Neural cell (in vitro differentiated cells): Measurements from ENCODE around the gene WDR82. TPM values are rescaled to one million over a fixed set of nuclear protein-coding genes. Genes with fewer than 3 reads are reported as not detected.
A peak's percentile ranks its signal among the peaks of the same experiment; 100 is the strongest.

ENCODE experiments used
- H2AFZ ChIP-seq: fragments of 200-600, 300-800 bp; sonication (generic), shearing (Covaris generic); 2 replicates; pipeline ENCODE4 v1.6.0; 2014; ENCODE audit warnings: low read depth, mild to moderate bottlenecking, antibody characterized with exemption, low read length, moderate library complexity
- H3F3A ChIP-seq: fragments of 200-600 bp; shearing (Covaris generic); 2 replicates; pipeline ENCODE4 v1.6.1; 2016; ENCODE audit warnings: mild to moderate bottlenecking, moderate library complexity, mixed read lengths, antibody characterized with exemption, low read length; ENCODE audit not compliant: insufficient read depth, poor library complexity, severe bottlenecking
- H3K27ac ChIP-seq: fragments of 200-600, 300-800 bp; sonication (generic), shearing (Covaris generic); 2 replicates; pipeline ENCODE4 v1.5.1; 2014; ENCODE audit warnings: mild to moderate bottlenecking, low read length, moderate library complexity
- H3K27me3 ChIP-seq: fragments of 300-800, 200-600 bp; sonication (generic), shearing (Covaris generic); 2 replicates; pipeline ENCODE4 v1.6.0; 2014; ENCODE audit warnings: mild to moderate bottlenecking, low read depth, low read length, moderate library complexity; ENCODE audit not compliant: insufficient read depth
- H3K36me3 ChIP-seq: fragments of 300-800, 200-600 bp; sonication (generic), shearing (Covaris generic); 2 replicates; pipeline ENCODE4 v1.5.1; 2014; ENCODE audit warnings: mild to moderate bottlenecking, antibody characterized with exemption, low read length, moderate library complexity; ENCODE audit not compliant: insufficient read depth
- H3K4me2 ChIP-seq: fragments of 300-800, 200-600 bp; sonication (generic), shearing (Covaris generic); 2 replicates; pipeline ENCODE4 v1.6.0; 2014; ENCODE audit warnings: mild to moderate bottlenecking, low read length
- H3K4me3 ChIP-seq: fragments of 300-800, 200-600 bp; sonication (generic), shearing (Covaris generic); 2 replicates; pipeline ENCODE4 v1.5.1; 2014; ENCODE audit warnings: mild to moderate bottlenecking, low read length, moderate library complexity
- H3K79me2 ChIP-seq: fragments of 200-600 bp; shearing (Covaris generic); replicated peaks from 2 replicates; pipeline ENCODE4 v1.6.0; 2014; ENCODE audit warnings: mild to moderate bottlenecking, low read length, moderate library complexity; ENCODE audit not compliant: insufficient read depth
- H3K9ac ChIP-seq: fragments of 300-800, 200-600 bp; sonication (generic), shearing (Covaris generic); 2 replicates; pipeline ENCODE4 v1.6.1; 2016; ENCODE audit warnings: mild to moderate bottlenecking, low read length, mixed read lengths
- H3K9me2 ChIP-seq: fragments of 200-600 bp; shearing (Covaris generic); 2 replicates; pipeline ENCODE4 v1.6.1; 2016; ENCODE audit warnings: mild to moderate bottlenecking, low read length, mixed read lengths; ENCODE audit not compliant: insufficient read depth
- H3K9me3 ChIP-seq: fragments of 200-600, 300-800 bp; sonication (generic), shearing (Covaris generic); 2 replicates; pipeline ENCODE4 v1.6.1; 2016; ENCODE audit warnings: mild to moderate bottlenecking, mixed run types, low read length, moderate library complexity, mixed read lengths
- H4K20me1 ChIP-seq: fragments of 200-600 bp; shearing (Covaris generic); 2 replicates; pipeline ENCODE4 v1.6.1; 2016; ENCODE audit warnings: mild to moderate bottlenecking, mixed run types; ENCODE audit not compliant: insufficient read depth
- EP300 ChIP-seq: fragments of 450-650 bp; conservative IDR thresholded peaks from 2 replicates; pipeline ENCODE4 v1.6.1; 2014; ENCODE audit warnings: antibody characterized with exemption, mild to moderate bottlenecking, moderate library complexity; ENCODE audit not compliant: poor library complexity, severe bottlenecking
- EZH2 ChIP-seq: fragments of 200-600, 300-800 bp; shearing (Covaris generic), sonication (generic); IDR thresholded peaks from 2 replicates; pipeline ENCODE4 v1.6.1; 2014; ENCODE audit warnings: antibody characterized with exemption, low read length, borderline replicate concordance, mild to moderate bottlenecking; ENCODE audit not compliant: insufficient read depth, poor library complexity, severe bottlenecking
- MXI1 ChIP-seq: fragments of 450-650 bp; conservative IDR thresholded peaks from 2 replicates; pipeline ENCODE4 v1.6.1; 2014; ENCODE audit warnings: antibody characterized with exemption, mild to moderate bottlenecking; ENCODE audit not compliant: poor library complexity, severe bottlenecking
- POLR2AphosphoS5 ChIP-seq: IDR thresholded peaks from 2 replicates; pipeline ENCODE4 v1.6.1; 2012
- RAD21 ChIP-seq: fragments of 450-650 bp; conservative IDR thresholded peaks from 2 replicates; pipeline ENCODE4 v1.6.1; 2014; ENCODE audit warnings: antibody characterized with exemption, mild to moderate bottlenecking, moderate library complexity
- SMC3 ChIP-seq: fragments of 450-650 bp; conservative IDR thresholded peaks from 2 replicates; pipeline ENCODE4 v1.6.1; 2014; ENCODE audit warnings: antibody characterized with exemption, mild to moderate bottlenecking, moderate library complexity; ENCODE audit not compliant: poor library complexity
- TAF1 ChIP-seq: IDR thresholded peaks from 2 replicates; pipeline ENCODE4 v1.6.1; 2012; ENCODE audit warnings: low read depth
- polyA plus RNA-seq: library from polyadenylated mRNA; depleted of rRNA; stranded (reverse); fragments of >200 nt; gene quantifications from 2 replicates; pipeline ENCODE4 v1.2.3, GENCODE V29; 2014
- TF ChIP-seq, protein P1 (sequence below): fragments of 450-650 bp; IDR thresholded peaks from 2 replicates; pipeline ENCODE4 v1.5.1; 2014; ENCODE audit warnings: antibody characterized with exemption, mild to moderate bottlenecking, moderate library complexity; ENCODE audit not compliant: poor library complexity, severe bottlenecking
- TF ChIP-seq, protein P2 (sequence below): IDR thresholded peaks from 2 replicates; pipeline ENCODE4 v1.6.1; 2012; ENCODE audit warnings: borderline replicate concordance

Gene WDR82
- polyA plus RNA-seq, 1 donor from 2014 or later, result 163 TPM

DNA sequence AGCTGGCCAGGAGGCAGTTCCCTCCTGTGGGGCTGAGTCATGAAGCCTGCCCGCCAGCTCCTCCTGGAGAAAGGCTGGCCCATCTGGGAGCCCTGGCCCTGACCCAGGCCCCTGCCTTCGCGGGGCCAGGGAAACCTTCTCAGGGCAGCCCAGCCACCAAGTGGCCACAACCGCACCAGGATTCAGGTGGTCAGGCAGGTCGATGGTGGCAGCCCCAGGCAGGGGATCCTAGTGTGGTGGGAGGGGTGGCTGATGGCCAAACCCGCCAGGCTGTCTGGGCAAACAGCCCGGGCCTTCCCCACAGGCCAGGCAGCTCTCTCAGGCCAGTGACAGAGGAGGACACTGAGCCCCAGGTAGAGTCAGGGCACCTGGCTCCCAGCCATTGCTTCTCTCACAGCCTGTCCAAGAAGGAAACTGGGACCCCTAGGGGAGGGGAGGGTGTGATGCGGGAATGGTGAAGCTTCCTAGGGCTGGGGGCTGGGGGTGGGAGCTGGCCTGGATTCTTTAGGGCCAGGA is 40.7 kb downstream of the WDR82 start:
- peaks cover 13% of the 10 kb centered on the region for H3K79me2 ChIP-seq
- no peaks in the 10 kb centered on the region for H3K9me3 ChIP-seq
- peak overlapping the region; percentile 96 for H3K4me2 ChIP-seq
- TF ChIP-seq SMC3, result no peak
- no peak for TF ChIP-seq EZH2
- no peak for TF ChIP-seq RAD21
- no peak for TF ChIP-seq EP300
- TF ChIP-seq, protein P1, sequence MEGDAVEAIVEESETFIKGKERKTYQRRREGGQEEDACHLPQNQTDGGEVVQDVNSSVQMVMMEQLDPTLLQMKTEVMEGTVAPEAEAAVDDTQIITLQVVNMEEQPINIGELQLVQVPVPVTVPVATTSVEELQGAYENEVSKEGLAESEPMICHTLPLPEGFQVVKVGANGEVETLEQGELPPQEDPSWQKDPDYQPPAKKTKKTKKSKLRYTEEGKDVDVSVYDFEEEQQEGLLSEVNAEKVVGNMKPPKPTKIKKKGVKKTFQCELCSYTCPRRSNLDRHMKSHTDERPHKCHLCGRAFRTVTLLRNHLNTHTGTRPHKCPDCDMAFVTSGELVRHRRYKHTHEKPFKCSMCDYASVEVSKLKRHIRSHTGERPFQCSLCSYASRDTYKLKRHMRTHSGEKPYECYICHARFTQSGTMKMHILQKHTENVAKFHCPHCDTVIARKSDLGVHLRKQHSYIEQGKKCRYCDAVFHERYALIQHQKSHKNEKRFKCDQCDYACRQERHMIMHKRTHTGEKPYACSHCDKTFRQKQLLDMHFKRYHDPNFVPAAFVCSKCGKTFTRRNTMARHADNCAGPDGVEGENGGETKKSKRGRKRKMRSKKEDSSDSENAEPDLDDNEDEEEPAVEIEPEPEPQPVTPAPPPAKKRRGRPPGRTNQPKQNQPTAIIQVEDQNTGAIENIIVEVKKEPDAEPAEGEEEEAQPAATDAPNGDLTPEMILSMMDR, result no peak
- TF ChIP-seq MXI1, result no peak
- no peak for TF ChIP-seq POLR2AphosphoS5
- no peak for TF ChIP-seq TAF1
- no peaks in the 10 kb centered on the region for H3K36me3 ChIP-seq
- no peak overlapping the region for H2AFZ ChIP-seq
- no peak overlapping the region for H3K27ac ChIP-seq
- H3K27me3 ChIP-seq, result no peaks in the 10 kb centered on the region
- H3K4me3 ChIP-seq, result peak overlapping the region; percentile 96
- H4K20me1 ChIP-seq, result no peaks in the 10 kb centered on the region
- H3K9me2 ChIP-seq, result no peaks in the 10 kb centered on the region
- no peaks in the 10 kb centered on the region for H3F3A ChIP-seq
- H3K9ac ChIP-seq, result peak overlapping the region; percentile 90

DNA sequence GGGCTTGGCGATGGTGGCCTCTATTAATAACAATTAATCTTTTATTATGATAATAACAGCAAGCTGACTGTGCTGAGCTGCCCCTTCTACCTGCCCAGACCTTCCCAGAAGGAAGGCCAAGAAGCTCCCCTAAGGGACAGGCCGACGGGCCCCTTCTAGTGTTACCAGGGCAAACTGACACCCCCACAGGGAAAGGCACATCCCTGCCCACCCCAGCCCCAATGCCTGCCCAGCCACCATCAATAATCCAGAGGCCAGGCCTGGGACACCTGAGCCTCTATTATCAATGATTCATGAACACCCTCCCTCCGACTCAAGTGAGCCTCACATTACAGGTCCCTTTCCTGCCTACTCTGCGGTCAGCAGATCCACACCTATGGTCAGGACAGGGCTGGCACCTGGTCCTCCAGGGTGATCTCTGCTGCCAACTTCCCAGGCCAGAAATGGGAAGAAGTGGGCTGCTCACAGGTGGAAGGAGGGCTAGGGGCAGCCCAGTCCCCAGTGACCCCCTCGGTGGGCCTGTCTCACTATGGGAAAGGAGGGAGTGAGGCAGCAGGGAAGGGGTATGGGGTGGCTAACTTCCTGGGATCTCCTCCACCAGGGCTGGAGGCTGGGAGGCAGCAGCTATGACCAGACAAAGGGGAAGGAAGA is 41.3 kb downstream of the WDR82 start:
- Histone ChIP-seq H2AFZ (no peak overlapping the region), H3K36me3 (no peaks in the 10 kb centered on the region), H4K20me1 (no peaks in the 10 kb centered on the region), H3K27ac (no peak overlapping the region), H3K9me3 (no peaks in the 10 kb centered on the region), H3F3A (no peaks in the 10 kb centered on the region), H3K79me2 (peaks cover 13% of the 10 kb centered on the region), H3K27me3 (no peaks in the 10 kb centered on the region), H3K4me3 (peak overlapping the region; percentile 96), H3K9me2 (no peaks in the 10 kb centered on the region), H3K9ac (peak overlapping the region; percentile 90), H3K4me2 (no peak overlapping the region)
- TF ChIP-seq EP300 (no peak), MXI1 (no peak), TAF1 (no peak), EZH2 (no peak), RAD21 (no peak), SMC3 (no peak), POLR2AphosphoS5 (no peak)
- TF ChIP-seq, protein P1, result no peak
- TF ChIP-seq, protein P2, sequence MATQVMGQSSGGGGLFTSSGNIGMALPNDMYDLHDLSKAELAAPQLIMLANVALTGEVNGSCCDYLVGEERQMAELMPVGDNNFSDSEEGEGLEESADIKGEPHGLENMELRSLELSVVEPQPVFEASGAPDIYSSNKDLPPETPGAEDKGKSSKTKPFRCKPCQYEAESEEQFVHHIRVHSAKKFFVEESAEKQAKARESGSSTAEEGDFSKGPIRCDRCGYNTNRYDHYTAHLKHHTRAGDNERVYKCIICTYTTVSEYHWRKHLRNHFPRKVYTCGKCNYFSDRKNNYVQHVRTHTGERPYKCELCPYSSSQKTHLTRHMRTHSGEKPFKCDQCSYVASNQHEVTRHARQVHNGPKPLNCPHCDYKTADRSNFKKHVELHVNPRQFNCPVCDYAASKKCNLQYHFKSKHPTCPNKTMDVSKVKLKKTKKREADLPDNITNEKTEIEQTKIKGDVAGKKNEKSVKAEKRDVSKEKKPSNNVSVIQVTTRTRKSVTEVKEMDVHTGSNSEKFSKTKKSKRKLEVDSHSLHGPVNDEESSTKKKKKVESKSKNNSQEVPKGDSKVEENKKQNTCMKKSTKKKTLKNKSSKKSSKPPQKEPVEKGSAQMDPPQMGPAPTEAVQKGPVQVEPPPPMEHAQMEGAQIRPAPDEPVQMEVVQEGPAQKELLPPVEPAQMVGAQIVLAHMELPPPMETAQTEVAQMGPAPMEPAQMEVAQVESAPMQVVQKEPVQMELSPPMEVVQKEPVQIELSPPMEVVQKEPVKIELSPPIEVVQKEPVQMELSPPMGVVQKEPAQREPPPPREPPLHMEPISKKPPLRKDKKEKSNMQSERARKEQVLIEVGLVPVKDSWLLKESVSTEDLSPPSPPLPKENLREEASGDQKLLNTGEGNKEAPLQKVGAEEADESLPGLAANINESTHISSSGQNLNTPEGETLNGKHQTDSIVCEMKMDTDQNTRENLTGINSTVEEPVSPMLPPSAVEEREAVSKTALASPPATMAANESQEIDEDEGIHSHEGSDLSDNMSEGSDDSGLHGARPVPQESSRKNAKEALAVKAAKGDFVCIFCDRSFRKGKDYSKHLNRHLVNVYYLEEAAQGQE, result no peak
